Measurements from ENCODE around the gene PRDM1. TPM values are rescaled to one million over a fixed set of nuclear protein-coding genes. Genes with fewer than 3 reads are reported as not detected.

PRDM1 gene
- total and polyA plus RNA-seq, 2 of the 13 experiments (the other 11 are each of a cell fraction or from before 2014, with no cell fraction given): 0.13 TPM; not detected in 1

DNA sequence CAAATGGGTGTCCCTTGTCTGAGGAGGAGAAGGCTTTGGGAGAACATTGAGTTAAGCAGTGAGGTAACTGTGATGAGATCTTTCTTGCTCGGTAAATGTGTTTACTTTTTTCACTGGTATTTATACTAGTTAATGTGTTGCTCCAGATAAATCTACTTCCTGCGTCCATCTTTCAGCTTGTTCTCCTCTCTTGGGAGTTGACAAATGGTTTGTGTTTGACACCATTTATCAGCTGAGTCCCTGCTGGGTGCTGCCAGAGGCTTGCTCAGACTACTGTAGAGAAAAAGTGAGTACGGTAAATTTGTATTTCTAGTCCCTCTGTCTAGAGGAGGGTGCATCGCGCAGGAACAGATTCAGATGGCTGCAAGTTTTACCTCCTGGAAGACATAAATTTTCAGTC lies 8.3 kb upstream of the PRDM1 start:
- TF ChIP-seq HOXD1 (CRISPR knock-in tag; IDR thresholded peaks at IDR 0.05) (no peak), ZSCAN9 (CRISPR knock-in tag; IDR thresholded peaks at IDR 0.05; ENCODE audit: borderline replicate concordance) (no peak), RFX1 (IDR thresholded peaks at IDR 0.05) (no peak), BHLHE40 (IDR thresholded peaks at IDR 0.05; ENCODE audit: low read length) (no peak), HDAC2 (CRISPR knock-in tag; IDR thresholded peaks at IDR 0.05) (no peak), KDM3A (CRISPR knock-in tag; IDR thresholded peaks at IDR 0.05; ENCODE audit: low read depth) (no peak), NFKBIZ (CRISPR knock-in tag; IDR thresholded peaks at IDR 0.05) (no peak), PCBP1 (IDR thresholded peaks at IDR 0.05; ENCODE audit: borderline replicate concordance, low read depth, low read length) (no peak)
- no peak overlapping the region for H3K4me2 ChIP-seq (ENCODE audit: low read depth, low read length)
- intact Hi-C loops (cut with micrococcal nuclease; ENCODE audit: unreplicated experiment) (no loop called here), in situ Hi-C loops (cut with HindIII; ENCODE audit: extremely low pct_ligation_motif_present, low pct_unique_long_range_greater_than_20kb) (no loop called here)
- ChIA-PET CTCF (ENCODE audit: low intra/inter-chr PET ratio, low total read pairs) (no interaction called here), POLR2A (no interaction called here)
- ATAC-seq (no peak), DNase-seq (ENCODE audit: low spot score) (no peak), FAIRE-seq (no peak)
- H2AFZ ChIP-seq (ENCODE audit: low read length): no peak overlapping the region
- 5% methylated on average over 5 of the region's 5 CpGs for WGBS (ENCODE audit: low lambda C conversion rate)
- no peak overlapping the region for H3K9ac ChIP-seq (ENCODE audit: insufficient read depth, low read depth, low read length)
- no TSS peak for BruUV-seq (replicated peaks)
- peaks cover 0 to 20% of the 10 kb centered on the region in 2 experiments; a peak in 2 of 5 replicates for H3K27me3 ChIP-seq (ENCODE audit: control insufficient read depth in 1 of 2, insufficient read depth in 2 of 2, low read length in 2 of 2)
- H3K36me3 ChIP-seq (replicated peaks in 1 of 2; ENCODE audit: control insufficient read depth in 1 of 2, insufficient read depth in 2 of 2, low read length in 2 of 2): no peaks in the 10 kb centered on the region
- no peaks in the 10 kb centered on the region for H3K79me2 ChIP-seq (ENCODE audit: insufficient read depth, low read length)
- no peak overlapping the region for H3K27ac ChIP-seq (ENCODE audit: extremely low read length, insufficient read depth, low read length)
- no peaks in the 10 kb centered on the region for H3K4me1 ChIP-seq (ENCODE audit: insufficient read depth, low read length)
- H4K20me1 ChIP-seq (ENCODE audit: insufficient read depth, low read length): no peaks in the 10 kb centered on the region
- H3K9me3 ChIP-seq (ENCODE audit: low read length): no peaks in the 10 kb centered on the region
- no peak overlapping the region for H3K4me3 ChIP-seq (replicated peaks in 1 of 3; ENCODE audit: insufficient read depth in 1 of 3, low read depth in 2 of 3, low read length in 3 of 3)

DNA sequence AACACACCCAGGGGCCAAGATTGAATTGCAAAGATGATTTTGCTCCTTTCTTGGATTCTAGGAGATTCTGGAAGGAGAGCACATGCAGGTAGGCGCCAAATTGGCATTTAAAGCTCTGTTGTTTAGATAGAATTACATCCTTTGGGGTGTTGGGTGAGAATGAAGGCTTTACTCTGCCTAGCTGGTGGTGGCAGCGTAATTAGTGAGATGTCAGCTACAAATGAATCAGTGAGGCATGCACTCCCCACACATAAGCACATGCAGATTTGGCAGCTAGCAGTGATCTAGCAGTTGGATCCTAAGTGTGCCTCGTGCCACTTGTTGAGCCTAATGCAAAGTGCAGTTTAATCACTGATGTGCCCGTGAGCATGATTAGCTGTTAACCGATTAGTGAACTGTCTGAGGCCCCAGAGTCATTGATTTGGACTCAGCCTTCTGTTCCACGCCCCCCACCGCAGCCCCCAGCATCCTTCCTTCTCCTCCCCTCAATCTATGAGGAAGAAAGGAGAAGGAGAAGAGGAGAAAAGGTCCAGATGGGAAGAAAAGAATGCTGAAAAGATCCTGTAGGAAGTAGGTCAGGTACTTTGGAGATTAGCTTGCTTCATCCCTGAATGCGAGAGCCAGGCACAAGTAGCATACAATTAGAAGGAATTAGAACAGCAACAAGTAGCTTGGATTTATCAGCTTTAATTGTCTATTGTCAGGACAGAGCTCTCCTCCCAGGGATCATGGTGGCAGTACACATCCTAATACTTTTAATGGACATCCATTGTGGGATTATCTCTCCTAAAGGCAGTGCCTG lies 6.0 kb upstream of the PRDM1 start:
- DNase-seq (ENCODE audit: low spot score): no peak
- Histone ChIP-seq H3K27ac (ENCODE audit: extremely low read length, insufficient read depth, low read length) (no peak overlapping the region), H3K4me3 (replicated peaks in 1 of 3; ENCODE audit: insufficient read depth in 1 of 3, low read depth in 2 of 3, low read length in 3 of 3) (no peak overlapping the region), H3K79me2 (ENCODE audit: insufficient read depth, low read length) (no peaks in the 10 kb centered on the region), H3K4me1 (ENCODE audit: insufficient read depth, low read length) (no peaks in the 10 kb centered on the region), H3K36me3 (replicated peaks in 1 of 2; ENCODE audit: control insufficient read depth in 1 of 2, insufficient read depth in 2 of 2, low read length in 2 of 2) (no peaks in the 10 kb centered on the region), H3K27me3 (ENCODE audit: control insufficient read depth in 1 of 2, insufficient read depth in 2 of 2, low read length in 2 of 2) (peaks cover 0 to 23% of the 10 kb centered on the region in 2 experiments; a peak in 2 of 5 replicates), H3K9me3 (ENCODE audit: low read length) (no peaks in the 10 kb centered on the region), H3K4me2 (ENCODE audit: low read depth, low read length) (no peak overlapping the region), H3K9ac (ENCODE audit: insufficient read depth, low read depth, low read length) (no peak overlapping the region), H2AFZ (ENCODE audit: low read length) (no peak overlapping the region), H4K20me1 (ENCODE audit: insufficient read depth, low read length) (no peaks in the 10 kb centered on the region)
- no peak for FAIRE-seq
- TF ChIP-seq PTBP1 (IDR thresholded peaks at IDR 0.05; ENCODE audit: low read depth, low read length, poor library complexity, severe bottlenecking) (no peak), MAFK (conservative IDR thresholded peaks at IDR 0.05 in 1 of 2, IDR thresholded peaks at IDR 0.05 in 1 of 2; ENCODE audit: low read length in 2 of 2) (no peak), PLRG1 (conservative IDR thresholded peaks at IDR 0.05) (no peak), PITX1 (CRISPR knock-in tag; IDR thresholded peaks at IDR 0.05) (no peak), NFKB2 (CRISPR knock-in tag; IDR thresholded peaks at IDR 0.05; ENCODE audit: borderline replicate concordance) (no peak), ZNF160 (CRISPR knock-in tag; IDR thresholded peaks at IDR 0.05) (no peak), NFYC (CRISPR knock-in tag; IDR thresholded peaks at IDR 0.05) (no peak)
- TF ChIP-seq, protein P1, sequence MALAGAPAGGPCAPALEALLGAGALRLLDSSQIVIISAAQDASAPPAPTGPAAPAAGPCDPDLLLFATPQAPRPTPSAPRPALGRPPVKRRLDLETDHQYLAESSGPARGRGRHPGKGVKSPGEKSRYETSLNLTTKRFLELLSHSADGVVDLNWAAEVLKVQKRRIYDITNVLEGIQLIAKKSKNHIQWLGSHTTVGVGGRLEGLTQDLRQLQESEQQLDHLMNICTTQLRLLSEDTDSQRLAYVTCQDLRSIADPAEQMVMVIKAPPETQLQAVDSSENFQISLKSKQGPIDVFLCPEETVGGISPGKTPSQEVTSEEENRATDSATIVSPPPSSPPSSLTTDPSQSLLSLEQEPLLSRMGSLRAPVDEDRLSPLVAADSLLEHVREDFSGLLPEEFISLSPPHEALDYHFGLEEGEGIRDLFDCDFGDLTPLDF (CRISPR knock-in tag; IDR thresholded peaks at IDR 0.05): no peak
- TF ChIP-seq, protein P2, sequence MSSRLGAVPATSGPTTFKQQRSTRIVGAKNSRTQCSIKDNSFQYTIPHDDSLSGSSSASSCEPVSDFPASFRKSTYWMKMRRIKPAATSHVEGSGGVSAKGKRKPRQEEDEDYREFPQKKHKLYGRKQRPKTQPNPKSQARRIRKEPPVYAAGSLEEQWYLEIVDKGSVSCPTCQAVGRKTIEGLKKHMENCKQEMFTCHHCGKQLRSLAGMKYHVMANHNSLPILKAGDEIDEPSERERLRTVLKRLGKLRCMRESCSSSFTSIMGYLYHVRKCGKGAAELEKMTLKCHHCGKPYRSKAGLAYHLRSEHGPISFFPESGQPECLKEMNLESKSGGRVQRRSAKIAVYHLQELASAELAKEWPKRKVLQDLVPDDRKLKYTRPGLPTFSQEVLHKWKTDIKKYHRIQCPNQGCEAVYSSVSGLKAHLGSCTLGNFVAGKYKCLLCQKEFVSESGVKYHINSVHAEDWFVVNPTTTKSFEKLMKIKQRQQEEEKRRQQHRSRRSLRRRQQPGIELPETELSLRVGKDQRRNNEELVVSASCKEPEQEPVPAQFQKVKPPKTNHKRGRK (CRISPR knock-in tag; IDR thresholded peaks at IDR 0.05): no peak
- under 1% methylated on average over 6 of the region's 8 CpGs for WGBS (ENCODE audit: low lambda C conversion rate)
- in situ Hi-C loops (cut with HindIII; ENCODE audit: extremely low pct_ligation_motif_present, low pct_unique_long_range_greater_than_20kb): no loop called here
- no TSS peak for BruUV-seq (replicated peaks)
- intact Hi-C loops (cut with micrococcal nuclease; ENCODE audit: unreplicated experiment): no loop called here
- ChIA-PET POLR2A (no interaction called here), CTCF (ENCODE audit: low intra/inter-chr PET ratio, low total read pairs) (no interaction called here)
- no peak for ATAC-seq
